OCI-LY3 (cell line): ENCODE results near the gene NR1D2.
A peak's percentile ranks its signal among the peaks of the same experiment; 100 is the strongest.

ENCODE experiments used
- H2AFZ ChIP-seq: fragments of 200-600, 300-600 bp; shearing (Covaris generic); 2 replicates; pipeline ENCODE4 v1.6.0; 2014; ENCODE audit warnings: antibody characterized with exemption, low read depth, low read length
- H3K27ac ChIP-seq: fragments of 200-600, 300-600 bp; sonication (generic); 2 replicates; pipeline ENCODE4 v1.5.1; 2014; ENCODE audit warnings: mild to moderate bottlenecking, low read length, moderate library complexity, mixed read lengths
- H3K27me3 ChIP-seq: fragments of 200-600, 300-600 bp; sonication (generic); 2 replicates; pipeline ENCODE4 v1.6.1; 2014; ENCODE audit warnings: low read depth, low read length, mixed read lengths
- H3K36me3 ChIP-seq: fragments of 200-600, 300-600 bp; sonication (generic); replicated peaks from 2 replicates; pipeline ENCODE3; 2014; ENCODE audit warnings: low read depth, low read length, mixed read lengths
- H3K4me1 ChIP-seq: fragments of 300-600, 200-600 bp; sonication (generic); 2 replicates; pipeline ENCODE4 v1.6.1; 2014; ENCODE audit warnings: low read length, mixed read lengths
- H3K4me2 ChIP-seq: fragments of 200-600, 300-600 bp; sonication (generic); 2 replicates; pipeline ENCODE4 v1.6.1; 2014; ENCODE audit warnings: low read length, mixed read lengths
- H3K4me3 ChIP-seq: fragments of 300-600, 200-600 bp; sonication (generic); 2 replicates; pipeline ENCODE4 v1.5.1; 2014; ENCODE audit warnings: antibody characterized with exemption, mild to moderate bottlenecking, low read length, moderate library complexity
- H3K79me2 ChIP-seq: fragments of 300-600, 200-600 bp; shearing (Covaris generic); 2 replicates; pipeline ENCODE4 v1.6.1; 2014; ENCODE audit warnings: mild to moderate bottlenecking, low read length, mixed read lengths
- H3K9ac ChIP-seq: fragments of 300-600, 200-600 bp; shearing (Covaris generic); 2 replicates; pipeline ENCODE4 v1.6.0; 2014; ENCODE audit warnings: mild to moderate bottlenecking, low read length, moderate library complexity
- H3K9me3 ChIP-seq: fragments of 200-600, 300-600 bp; shearing (Covaris generic); 2 replicates; pipeline ENCODE4 v1.6.1; 2014; ENCODE audit warnings: low read length, mixed read lengths; ENCODE audit not compliant: insufficient read depth
- H4K20me1 ChIP-seq: fragments of 200-600, 300-600 bp; sonication (generic); 2 replicates; pipeline ENCODE4 v1.6.1; 2016; ENCODE audit warnings: low read length, mixed read lengths; ENCODE audit not compliant: insufficient read depth
- CTCF ChIP-seq: fragments of 200-600, 300-600 bp; sonication (generic); IDR thresholded peaks from 2 replicates; pipeline ENCODE4 v1.5.1; 2014; ENCODE audit warnings: antibody characterized with exemption, low read length, low read depth
- EZH2phosphoT487 ChIP-seq: fragments of 200-600 bp; shearing (Covaris generic); IDR thresholded peaks from 2 replicates; pipeline ENCODE4 v1.6.1; 2018; ENCODE audit warnings: antibody characterized with exemption, mixed run types, low read depth

The NR1D2 gene

GRCh38 chr3:23926246-23926645, 18.8 kb upstream of the NR1D2 start:
- H3K9ac ChIP-seq: no peak overlapping the region
- H3K4me1 ChIP-seq: peaks cover 1% of the 10 kb centered on the region; the same call in 1 of the 2 replicates
- H4K20me1 ChIP-seq: peaks cover 3% of the 10 kb centered on the region; the same call in 1 of the 2 replicates

GRCh38 chr3:23926736-23927135, 18.4 kb upstream of the NR1D2 start:
- Histone ChIP-seq H4K20me1 (peaks cover 3% of the 10 kb centered on the region; the same call in 1 of the 2 replicates), H3K27ac (no peak overlapping the region), H3K4me3 (no peak overlapping the region), H3K27me3 (no peaks in the 10 kb centered on the region), H3K9ac (no peak overlapping the region), H2AFZ (no peak overlapping the region), H3K79me2 (no peaks in the 10 kb centered on the region), H3K4me1 (peaks cover 6% of the 10 kb centered on the region; the same call in 1 of the 2 replicates), H3K36me3 (peaks cover 14% of the 10 kb centered on the region), H3K4me2 (no peak overlapping the region), H3K9me3 (no peaks in the 10 kb centered on the region)
- TF ChIP-seq CTCF (peak; percentile 27), EZH2phosphoT487 (no peak)

More at GRCh38 chr3:23926246-23926645, 18.8 kb upstream of the NR1D2 start:
- Histone ChIP-seq H3K27me3 (no peaks in the 10 kb centered on the region), H3K27ac (no peak overlapping the region), H3K9me3 (no peaks in the 10 kb centered on the region), H3K4me3 (no peak overlapping the region), H2AFZ (no peak overlapping the region), H3K79me2 (no peaks in the 10 kb centered on the region), H3K4me2 (no peak overlapping the region), H3K36me3 (peaks cover 16% of the 10 kb centered on the region)
- TF ChIP-seq CTCF: no peak
- TF ChIP-seq EZH2phosphoT487: no peak

- Histone ChIP-seq H4K20me1 (no peaks in the 10 kb centered on the region), H3K36me3 (peaks cover 9% of the 10 kb centered on the region), H3K4me2 (no peak overlapping the region), H2AFZ (no peak overlapping the region), H3K27me3 (no peaks in the 10 kb centered on the region), H3K4me1 (peaks cover 8% of the 10 kb centered on the region; the same call in 1 of the 2 replicates), H3K9ac (no peak overlapping the region), H3K4me3 (no peak overlapping the region), H3K27ac (no peak overlapping the region), H3K79me2 (no peaks in the 10 kb centered on the region), H3K9me3 (no peaks in the 10 kb centered on the region)
- TF ChIP-seq CTCF: no peak
- no peak for TF ChIP-seq EZH2phosphoT487
Measured at GRCh38 chr3:23928524-23928923, 16.6 kb upstream of the NR1D2 start.

- H3K4me3 ChIP-seq: no peak overlapping the region
- H3K27me3 ChIP-seq: no peaks in the 10 kb centered on the region
- H3K79me2 ChIP-seq: no peaks in the 10 kb centered on the region
- no peak overlapping the region for H3K9ac ChIP-seq
- H3K4me2 ChIP-seq: peak overlapping the region; percentile 25
- no peaks in the 10 kb centered on the region for H3K36me3 ChIP-seq
- H2AFZ ChIP-seq: peak overlapping the region; percentile 71; the same call in 1 of the 2 replicates
- H4K20me1 ChIP-seq: no peaks in the 10 kb centered on the region
- TF ChIP-seq EZH2phosphoT487: no peak
- TF ChIP-seq CTCF: no peak
- H3K27ac ChIP-seq: no peak overlapping the region
- no peaks in the 10 kb centered on the region for H3K9me3 ChIP-seq
- H3K4me1 ChIP-seq: peaks cover 8% of the 10 kb centered on the region; the same call in 1 of the 2 replicates
Measured at GRCh38 chr3:23931597-23931996, 13.5 kb upstream of the NR1D2 start.
